SU-DHL-6 (cell line): Measurements from ENCODE around the gene CHEK2.

Experiments used
- H2AFZ ChIP-seq: fragments of 200-600 bp; sonication (generic); 2 replicates; pipeline ENCODE4 v1.6.1; 2014; ENCODE audit warnings: low read depth, mild to moderate bottlenecking, moderate library complexity, mixed read lengths, antibody characterized with exemption, low read length; ENCODE audit not compliant: severe bottlenecking
- H3F3A ChIP-seq: fragments of 200-600 bp; shearing (Covaris generic); 2 replicates; pipeline ENCODE4 v1.6.0; 2016; ENCODE audit warnings: antibody characterized with exemption, mild to moderate bottlenecking; ENCODE audit not compliant: insufficient read depth
- H3K27ac ChIP-seq: fragments of 200-600 bp; sonication (generic); 2 replicates; pipeline ENCODE4 v1.5.1; 2016; ENCODE audit warnings: low read depth, mild to moderate bottlenecking, low read length, moderate library complexity, mixed read lengths
- H3K27me3 ChIP-seq: fragments of 200-600 bp; sonication (generic), shearing (Covaris generic); 2 replicates; pipeline ENCODE4 v1.6.0; 2014; ENCODE audit warnings: mild to moderate bottlenecking, low read length
- H3K36me3 ChIP-seq: fragments of 200-600 bp; sonication (generic); 2 replicates; pipeline ENCODE4 v1.6.1; 2014; ENCODE audit warnings: mild to moderate bottlenecking, low read length, mixed read lengths
- H3K4me2 ChIP-seq: fragments of 300-600, 200-600 bp; shearing (Covaris generic), sonication (generic); 2 replicates; pipeline ENCODE4 v1.6.0; 2014; ENCODE audit warnings: low read length, low read depth, mild to moderate bottlenecking; ENCODE audit not compliant: poor library complexity, severe bottlenecking
- H3K4me3 ChIP-seq: fragments of 200-600 bp; sonication (generic); 2 replicates; pipeline ENCODE4 v1.5.1; 2014; ENCODE audit warnings: antibody characterized with exemption, low read length, mild to moderate bottlenecking, mixed read lengths; ENCODE audit not compliant: insufficient read depth, poor library complexity, severe bottlenecking
- H3K79me2 ChIP-seq: fragments of 200-600 bp; sonication (generic); 2 replicates; pipeline ENCODE4 v1.6.1; 2014; ENCODE audit warnings: mild to moderate bottlenecking, low read length, moderate library complexity; ENCODE audit not compliant: insufficient read depth
- H3K9ac ChIP-seq: fragments of 200-600 bp; sonication (generic); 2 replicates; pipeline ENCODE4 v1.7.0; 2014; ENCODE audit warnings: mild to moderate bottlenecking, low read length
- H3K9me2 ChIP-seq: fragments of 200-600 bp; sonication (generic); replicated peaks from 2 replicates; pipeline ENCODE4 v1.6.1; 2014; ENCODE audit warnings: low read length; ENCODE audit not compliant: insufficient read depth
- H3K9me3 ChIP-seq: fragments of 200-600 bp; sonication (generic); 2 replicates; pipeline ENCODE4 v1.6.1; 2014; ENCODE audit warnings: low read length, mixed read lengths; ENCODE audit not compliant: insufficient read depth
- H4K20me1 ChIP-seq: fragments of 200-600 bp; sonication (generic); 2 replicates; pipeline ENCODE4 v1.6.1; 2014; ENCODE audit warnings: low read depth, mild to moderate bottlenecking, antibody characterized with exemption, low read length, moderate library complexity, mixed read lengths
- EZH2phosphoT487 ChIP-seq: fragments of 200-600 bp; sonication (generic), shearing (Covaris generic); conservative IDR thresholded peaks from 2 replicates; pipeline ENCODE4 v1.6.1; 2018; ENCODE audit warnings: mild to moderate bottlenecking, antibody characterized with exemption, low read length, moderate library complexity, mixed read lengths
- TF ChIP-seq, protein P1 (sequence below): fragments of 200-600 bp; sonication (generic); IDR thresholded peaks from one replicate; pipeline ENCODE4 v1.5.1; 2017; ENCODE audit warnings: antibody characterized with exemption, mild to moderate bottlenecking, low read length, moderate library complexity; ENCODE audit not compliant: insufficient read depth, poor library complexity, severe bottlenecking

The CHEK2 gene

DNA sequence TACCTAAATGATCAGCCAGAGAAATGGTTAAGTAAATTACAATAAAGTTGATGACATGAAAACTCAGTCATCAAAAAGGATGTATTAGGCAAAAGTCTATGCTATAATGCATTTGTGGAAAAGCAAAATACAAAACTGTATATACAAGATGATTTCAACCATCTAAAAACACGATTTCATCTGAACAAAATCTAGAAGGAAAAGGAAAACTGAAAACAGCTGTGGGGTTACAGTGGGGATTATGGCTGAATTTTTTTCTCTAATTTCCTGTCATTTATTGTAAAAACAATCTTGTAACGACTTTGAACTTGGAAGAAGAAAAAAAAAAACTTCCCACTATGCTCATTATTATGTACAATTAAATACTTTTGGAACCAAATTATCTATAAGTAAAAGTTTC is 30.3 kb downstream of the CHEK2 start:
- H3K36me3 ChIP-seq = peaks cover 23% of the 10 kb centered on the region
- no peak overlapping the region for H3K4me3 ChIP-seq
- H3K9me3 ChIP-seq = no peaks in the 10 kb centered on the region
- H3K9ac ChIP-seq = no peak overlapping the region
- no peak overlapping the region for H2AFZ ChIP-seq
- no peaks in the 10 kb centered on the region for H3K79me2 ChIP-seq
- no peaks in the 10 kb centered on the region for H4K20me1 ChIP-seq
- H3K27me3 ChIP-seq = no peaks in the 10 kb centered on the region
- H3F3A ChIP-seq = no peaks in the 10 kb centered on the region
- TF ChIP-seq, protein P1, sequence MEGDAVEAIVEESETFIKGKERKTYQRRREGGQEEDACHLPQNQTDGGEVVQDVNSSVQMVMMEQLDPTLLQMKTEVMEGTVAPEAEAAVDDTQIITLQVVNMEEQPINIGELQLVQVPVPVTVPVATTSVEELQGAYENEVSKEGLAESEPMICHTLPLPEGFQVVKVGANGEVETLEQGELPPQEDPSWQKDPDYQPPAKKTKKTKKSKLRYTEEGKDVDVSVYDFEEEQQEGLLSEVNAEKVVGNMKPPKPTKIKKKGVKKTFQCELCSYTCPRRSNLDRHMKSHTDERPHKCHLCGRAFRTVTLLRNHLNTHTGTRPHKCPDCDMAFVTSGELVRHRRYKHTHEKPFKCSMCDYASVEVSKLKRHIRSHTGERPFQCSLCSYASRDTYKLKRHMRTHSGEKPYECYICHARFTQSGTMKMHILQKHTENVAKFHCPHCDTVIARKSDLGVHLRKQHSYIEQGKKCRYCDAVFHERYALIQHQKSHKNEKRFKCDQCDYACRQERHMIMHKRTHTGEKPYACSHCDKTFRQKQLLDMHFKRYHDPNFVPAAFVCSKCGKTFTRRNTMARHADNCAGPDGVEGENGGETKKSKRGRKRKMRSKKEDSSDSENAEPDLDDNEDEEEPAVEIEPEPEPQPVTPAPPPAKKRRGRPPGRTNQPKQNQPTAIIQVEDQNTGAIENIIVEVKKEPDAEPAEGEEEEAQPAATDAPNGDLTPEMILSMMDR = no peak
- no peak for TF ChIP-seq EZH2phosphoT487
- H3K27ac ChIP-seq = no peak overlapping the region
- H3K4me2 ChIP-seq = no peak overlapping the region
- no peaks in the 10 kb centered on the region for H3K9me2 ChIP-seq

DNA sequence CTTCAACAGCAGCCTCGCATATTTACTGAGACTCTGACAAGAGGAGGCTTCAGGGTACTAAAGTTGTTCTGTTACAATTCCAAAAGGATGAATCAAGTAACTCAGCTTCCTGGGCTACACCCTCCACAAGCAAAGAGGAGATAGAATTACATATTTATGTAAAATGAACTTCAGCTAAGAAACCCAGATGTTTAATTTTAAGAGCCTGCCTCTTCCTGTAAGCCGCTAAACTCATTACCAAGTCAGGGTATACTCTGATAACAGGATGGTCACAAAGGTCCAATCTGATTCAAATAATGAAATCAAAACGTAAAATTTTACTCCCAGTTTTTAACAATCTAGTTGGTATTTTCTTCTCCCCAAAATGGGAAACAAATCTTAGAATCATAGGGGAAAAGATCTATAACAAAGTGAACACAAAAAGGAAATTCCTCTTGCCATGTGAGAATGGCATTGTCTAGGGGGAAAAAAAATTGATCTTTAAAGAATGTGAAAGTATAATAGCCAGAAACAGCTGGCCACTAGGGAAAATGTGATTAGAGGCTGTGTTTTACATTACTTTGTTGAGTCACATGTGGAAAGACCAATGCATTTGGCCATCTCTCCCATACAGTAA is 30.9 kb downstream of the CHEK2 start:
- Histone ChIP-seq H3K4me2 (no peak overlapping the region), H3K27ac (no peak overlapping the region), H3F3A (no peaks in the 10 kb centered on the region)

DNA sequence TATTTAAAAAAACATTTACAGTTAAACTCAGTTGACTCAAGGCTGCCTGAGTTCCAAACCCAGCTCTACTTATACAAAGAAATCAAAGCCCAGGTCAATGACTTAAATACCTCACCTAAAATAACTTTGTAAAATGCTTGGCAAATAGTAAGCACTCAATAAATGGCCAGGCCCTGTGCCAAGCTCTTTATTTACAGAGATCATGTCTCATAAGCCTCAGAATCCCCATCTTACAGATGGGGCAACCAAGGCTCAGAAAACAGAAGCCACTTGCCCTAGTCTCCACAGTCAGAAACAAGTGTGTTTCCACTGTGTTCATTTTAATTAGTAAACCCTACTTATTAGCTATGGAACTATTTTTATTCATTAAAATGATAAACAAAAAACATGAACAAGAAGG is 31.5 kb downstream of the CHEK2 start:
- no peaks in the 10 kb centered on the region for H3K9me3 ChIP-seq
- H3K27ac ChIP-seq = no peak overlapping the region
- H3K79me2 ChIP-seq = no peaks in the 10 kb centered on the region
- H3K9me2 ChIP-seq = no peaks in the 10 kb centered on the region
- no peak overlapping the region for H2AFZ ChIP-seq
- H4K20me1 ChIP-seq = no peaks in the 10 kb centered on the region
- no peak for TF ChIP-seq EZH2phosphoT487
- TF ChIP-seq, protein P1 = no peak
- peaks cover 23% of the 10 kb centered on the region for H3K36me3 ChIP-seq
- no peaks in the 10 kb centered on the region for H3K27me3 ChIP-seq
- H3F3A ChIP-seq = no peaks in the 10 kb centered on the region
- H3K9ac ChIP-seq = no peak overlapping the region
- no peak overlapping the region for H3K4me2 ChIP-seq
- H3K4me3 ChIP-seq = no peak overlapping the region

More for the DNA sequence above, 30.9 kb downstream of the CHEK2 start:
- Histone ChIP-seq H2AFZ (no peak overlapping the region), H3K36me3 (peaks cover 23% of the 10 kb centered on the region), H3K79me2 (no peaks in the 10 kb centered on the region), H4K20me1 (no peaks in the 10 kb centered on the region), H3K9me2 (no peaks in the 10 kb centered on the region), H3K27me3 (no peaks in the 10 kb centered on the region), H3K4me3 (no peak overlapping the region), H3K9me3 (no peaks in the 10 kb centered on the region), H3K9ac (no peak overlapping the region)
- no peak for TF ChIP-seq EZH2phosphoT487
- TF ChIP-seq, protein P1 = no peak
